Loucy (cell line): ENCODE results near the gene TFB1M.

Experiments
- H2AFZ ChIP-seq: fragments of 200-600 bp; sonication (generic); 2 replicates; pipeline ENCODE4 v1.6.0; 2016; ENCODE audit warnings: antibody characterized with exemption, mild to moderate bottlenecking, low read length, moderate library complexity
- H3F3A ChIP-seq: fragments of 200-600 bp; 2 replicates; pipeline ENCODE4 v1.6.0; 2016; ENCODE audit warnings: antibody characterized with exemption, low read depth, mild to moderate bottlenecking
- H3K27me3 ChIP-seq: fragments of 200-600 bp; sonication (generic); 2 replicates; pipeline ENCODE4 v1.6.1; 2014; ENCODE audit warnings: low read length, mild to moderate bottlenecking; ENCODE audit not compliant: insufficient read depth, poor library complexity, severe bottlenecking
- H3K36me3 ChIP-seq: fragments of 200-600 bp; sonication (generic); 2 replicates; pipeline ENCODE4 v1.6.1; 2016; ENCODE audit warnings: low read length; ENCODE audit not compliant: insufficient read depth
- H3K4me1 ChIP-seq: fragments of 200-600 bp; sonication (generic); 2 replicates; pipeline ENCODE4 v1.5.1; 2014; ENCODE audit warnings: low read length, mild to moderate bottlenecking; ENCODE audit not compliant: insufficient read depth, poor library complexity, severe bottlenecking
- H3K4me2 ChIP-seq: fragments of 200-600 bp; sonication (generic); 2 replicates; pipeline ENCODE4 v1.6.0; 2014; ENCODE audit warnings: antibody characterized with exemption, low read length, low read depth, mild to moderate bottlenecking; ENCODE audit not compliant: poor library complexity, severe bottlenecking
- H3K4me3 ChIP-seq: fragments of 200-600 bp; sonication (generic); 2 replicates; pipeline ENCODE4 v1.5.1; 2014; ENCODE audit warnings: low read length, mild to moderate bottlenecking, mixed read lengths; ENCODE audit not compliant: poor library complexity, severe bottlenecking
- H3K79me2 ChIP-seq: fragments of 200-600 bp; sonication (generic); 2 replicates; pipeline ENCODE4 v1.6.1; 2014; ENCODE audit warnings: low read length; ENCODE audit not compliant: insufficient read depth
- H3K9ac ChIP-seq: fragments of 200-600 bp; sonication (generic); 2 replicates; pipeline ENCODE4 v1.6.0; 2014; ENCODE audit warnings: mild to moderate bottlenecking, low read depth, low read length, moderate library complexity; ENCODE audit not compliant: poor library complexity, severe bottlenecking
- H3K9me2 ChIP-seq: fragments of 200-600 bp; sonication (generic); replicated peaks from 2 replicates; pipeline ENCODE4 v1.6.1; 2016; ENCODE audit warnings: low read depth, low read length, mixed read lengths
- H3K9me3 ChIP-seq: fragments of 200-600 bp; sonication (generic); 2 replicates; pipeline ENCODE4 v1.6.1; 2014; ENCODE audit warnings: mild to moderate bottlenecking, antibody characterized with exemption, low read length, low read depth; ENCODE audit not compliant: insufficient read depth
- H4K20me1 ChIP-seq: fragments of 200-600 bp; sonication (generic); 2 replicates; pipeline ENCODE4 v1.6.0; 2014; ENCODE audit warnings: antibody characterized with exemption, low read length, mild to moderate bottlenecking; ENCODE audit not compliant: insufficient read depth, poor library complexity, severe bottlenecking
- EZH2phosphoT487 ChIP-seq: fragments of 200-600 bp; IDR thresholded peaks from 2 replicates; pipeline ENCODE4 v1.6.1; 2018; ENCODE audit warnings: antibody characterized with exemption, mild to moderate bottlenecking, moderate library complexity, borderline replicate concordance
- TF ChIP-seq, protein P1 (sequence below): fragments of 200-600 bp; sonication (generic); conservative IDR thresholded peaks from 2 replicates; pipeline ENCODE4 v1.5.1; 2014; ENCODE audit warnings: mild to moderate bottlenecking, antibody characterized with exemption, low read length

The TFB1M gene

DNA sequence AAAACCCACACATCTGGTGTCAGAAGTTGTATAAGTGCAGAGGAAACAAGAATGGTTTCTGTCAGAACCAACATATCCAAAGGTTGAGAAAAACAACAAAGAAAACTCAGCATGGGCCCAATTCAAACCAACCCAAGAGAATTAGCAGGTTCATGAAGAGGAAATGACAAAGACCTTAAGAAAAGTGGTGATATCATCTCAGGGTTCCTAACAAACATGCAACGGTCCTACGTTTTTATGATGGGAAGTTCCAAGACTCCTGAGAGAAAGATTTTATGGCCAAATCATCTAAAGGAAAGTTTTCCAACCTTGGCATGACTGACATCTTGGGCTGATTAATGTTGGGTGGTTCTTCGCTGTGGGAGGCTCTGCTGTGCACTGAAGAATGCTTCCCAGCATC, 23.0 kb downstream of the TFB1M start:
- no peak overlapping the region for H2AFZ ChIP-seq
- H4K20me1 ChIP-seq = no peaks in the 10 kb centered on the region
- no peaks in the 10 kb centered on the region for H3K27me3 ChIP-seq
- H3K36me3 ChIP-seq = peaks cover 46% of the 10 kb centered on the region; the same call in 1 of the 2 replicates
- no peaks in the 10 kb centered on the region for H3K79me2 ChIP-seq
- no peaks in the 10 kb centered on the region for H3K9me2 ChIP-seq
- no peak overlapping the region for H3K9ac ChIP-seq
- H3F3A ChIP-seq = no peaks in the 10 kb centered on the region
- no peaks in the 10 kb centered on the region for H3K4me1 ChIP-seq
- H3K4me3 ChIP-seq = no peak overlapping the region
- no peak for TF ChIP-seq EZH2phosphoT487
- TF ChIP-seq, protein P1, sequence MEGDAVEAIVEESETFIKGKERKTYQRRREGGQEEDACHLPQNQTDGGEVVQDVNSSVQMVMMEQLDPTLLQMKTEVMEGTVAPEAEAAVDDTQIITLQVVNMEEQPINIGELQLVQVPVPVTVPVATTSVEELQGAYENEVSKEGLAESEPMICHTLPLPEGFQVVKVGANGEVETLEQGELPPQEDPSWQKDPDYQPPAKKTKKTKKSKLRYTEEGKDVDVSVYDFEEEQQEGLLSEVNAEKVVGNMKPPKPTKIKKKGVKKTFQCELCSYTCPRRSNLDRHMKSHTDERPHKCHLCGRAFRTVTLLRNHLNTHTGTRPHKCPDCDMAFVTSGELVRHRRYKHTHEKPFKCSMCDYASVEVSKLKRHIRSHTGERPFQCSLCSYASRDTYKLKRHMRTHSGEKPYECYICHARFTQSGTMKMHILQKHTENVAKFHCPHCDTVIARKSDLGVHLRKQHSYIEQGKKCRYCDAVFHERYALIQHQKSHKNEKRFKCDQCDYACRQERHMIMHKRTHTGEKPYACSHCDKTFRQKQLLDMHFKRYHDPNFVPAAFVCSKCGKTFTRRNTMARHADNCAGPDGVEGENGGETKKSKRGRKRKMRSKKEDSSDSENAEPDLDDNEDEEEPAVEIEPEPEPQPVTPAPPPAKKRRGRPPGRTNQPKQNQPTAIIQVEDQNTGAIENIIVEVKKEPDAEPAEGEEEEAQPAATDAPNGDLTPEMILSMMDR = no peak
- H3K9me3 ChIP-seq = no peaks in the 10 kb centered on the region
- no peak overlapping the region for H3K4me2 ChIP-seq

DNA sequence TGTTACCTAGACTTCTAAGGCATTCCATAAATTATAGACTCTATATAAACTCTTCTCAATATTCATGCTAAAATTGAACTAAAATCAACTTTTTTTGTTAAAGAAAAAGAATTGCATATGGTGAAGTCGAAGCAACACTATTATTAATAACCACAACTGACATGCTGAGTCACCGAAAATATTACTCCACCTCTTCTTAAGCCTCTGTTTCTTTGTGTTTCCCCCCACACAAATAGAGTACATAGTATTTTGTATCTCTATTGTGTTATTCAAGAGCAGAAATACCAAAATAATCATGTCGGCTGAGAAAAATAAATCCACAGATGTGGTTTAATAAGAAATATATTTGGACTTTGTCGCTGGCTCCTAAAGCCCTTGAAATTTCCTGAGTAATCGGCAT, 23.8 kb downstream of the TFB1M start:
- peaks cover 40% of the 10 kb centered on the region; the same call in 1 of the 2 replicates for H3K36me3 ChIP-seq
- no peak overlapping the region for H3K4me3 ChIP-seq
- TF ChIP-seq EZH2phosphoT487 = no peak
- TF ChIP-seq, protein P1 = no peak
- H2AFZ ChIP-seq = no peak overlapping the region
- H3K4me1 ChIP-seq = no peaks in the 10 kb centered on the region
- no peak overlapping the region for H3K4me2 ChIP-seq
- no peaks in the 10 kb centered on the region for H3K9me3 ChIP-seq
- H3F3A ChIP-seq = no peaks in the 10 kb centered on the region
- no peaks in the 10 kb centered on the region for H3K9me2 ChIP-seq
- H3K27me3 ChIP-seq = no peaks in the 10 kb centered on the region
- H3K79me2 ChIP-seq = no peaks in the 10 kb centered on the region
- H3K9ac ChIP-seq = no peak overlapping the region
- H4K20me1 ChIP-seq = no peaks in the 10 kb centered on the region

DNA sequence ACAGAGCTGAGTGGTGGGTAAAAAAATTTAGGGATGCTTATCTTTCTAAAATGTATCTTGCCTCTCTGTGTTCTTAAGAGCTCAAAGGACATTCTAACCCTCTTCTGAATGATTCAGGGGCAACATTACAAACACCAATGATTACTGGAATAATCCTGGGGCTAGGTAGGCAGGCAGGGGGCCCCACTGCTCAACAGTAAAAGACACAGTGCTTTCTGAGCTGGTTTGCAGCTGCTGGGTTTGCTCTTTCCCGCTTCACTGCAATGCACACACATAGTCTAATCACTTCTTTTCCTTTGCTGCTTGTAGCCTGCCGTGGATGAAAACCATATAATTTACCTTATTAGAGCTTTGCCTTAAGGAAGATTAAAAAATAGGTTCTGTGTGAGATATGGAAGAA, 26.5 kb downstream of the TFB1M start:
- Histone ChIP-seq H3K4me2 (no peak overlapping the region), H4K20me1 (no peaks in the 10 kb centered on the region), H3K4me1 (no peaks in the 10 kb centered on the region), H3K4me3 (no peak overlapping the region), H3K9ac (no peak overlapping the region), H2AFZ (no peak overlapping the region), H3K36me3 (peaks cover 51% of the 10 kb centered on the region; the same call in 1 of the 2 replicates), H3F3A (no peaks in the 10 kb centered on the region), H3K79me2 (no peaks in the 10 kb centered on the region), H3K9me3 (no peaks in the 10 kb centered on the region), H3K9me2 (no peaks in the 10 kb centered on the region), H3K27me3 (no peaks in the 10 kb centered on the region)
- TF ChIP-seq EZH2phosphoT487 = no peak
- TF ChIP-seq, protein P1 = no peak
